GM21529 (cell line): ENCODE results near the gene TAF1A.
A peak's percentile ranks its signal among the peaks of the same experiment; 100 is the strongest.

ENCODE experiments used
- ATAC-seq: cut with Tn5 transposase; IDR thresholded peaks from one replicate; pipeline ENCODE4 v1.9.1; 2021; ENCODE audit not compliant: unreplicated experiment

The TAF1A gene

DNA sequence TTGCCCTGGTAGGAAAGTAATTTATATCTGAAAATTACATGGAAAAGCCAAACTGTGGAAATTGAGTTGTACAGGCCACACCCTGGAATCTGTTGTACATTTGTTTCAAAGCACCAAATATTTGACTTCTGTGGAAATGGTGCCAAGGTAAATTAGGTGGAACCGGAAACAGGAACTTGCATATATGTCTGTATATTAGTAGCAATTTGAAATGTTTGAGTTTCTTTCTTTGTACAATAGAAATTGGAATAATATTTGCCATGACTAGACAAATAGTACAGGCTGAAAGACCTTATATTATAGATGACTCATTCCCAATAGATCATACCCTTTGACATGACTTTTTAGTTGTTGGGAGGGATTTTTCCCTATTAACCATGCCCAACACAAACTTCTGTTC is 10.5 kb upstream of the TAF1A start:
- no peak for ATAC-seq

DNA sequence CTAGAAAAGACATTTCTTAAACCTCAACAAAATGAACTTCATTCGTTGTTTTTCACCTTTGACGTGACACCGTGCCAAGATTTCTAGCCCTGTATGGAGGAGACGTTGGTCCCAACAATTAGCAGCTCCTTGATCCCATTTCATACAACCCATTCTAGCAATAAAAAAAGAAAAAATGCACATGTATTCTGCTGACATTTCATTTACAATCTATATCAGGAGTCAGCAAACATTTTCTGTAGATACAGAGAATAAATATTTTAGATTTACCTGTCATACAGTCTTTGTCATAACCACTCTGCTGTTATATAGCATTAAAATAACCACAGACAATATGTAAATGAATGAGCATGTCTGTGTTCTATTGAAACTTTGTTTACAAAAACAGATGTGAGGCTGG is 7.0 kb upstream of the TAF1A start:
- no peak for ATAC-seq

DNA sequence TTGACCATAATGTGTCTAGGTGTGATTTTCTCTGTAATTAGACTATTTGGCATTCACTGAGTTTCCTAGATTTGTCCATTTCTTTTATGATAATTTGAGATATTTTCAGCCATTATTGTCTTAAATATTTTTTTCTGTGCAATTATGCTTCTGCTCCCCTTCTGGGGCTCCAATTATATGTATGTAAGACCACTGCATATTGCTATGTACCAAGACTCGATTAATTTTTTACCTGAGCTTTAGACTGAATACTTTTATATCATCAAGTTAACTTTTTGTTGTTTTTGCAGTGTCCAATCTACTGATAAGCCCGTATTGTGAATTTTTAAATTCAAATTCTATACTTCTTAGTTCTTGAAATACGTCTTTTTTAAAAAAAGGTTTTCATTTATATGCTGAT is 5.1 kb upstream of the TAF1A start:
- no peak for ATAC-seq

DNA sequence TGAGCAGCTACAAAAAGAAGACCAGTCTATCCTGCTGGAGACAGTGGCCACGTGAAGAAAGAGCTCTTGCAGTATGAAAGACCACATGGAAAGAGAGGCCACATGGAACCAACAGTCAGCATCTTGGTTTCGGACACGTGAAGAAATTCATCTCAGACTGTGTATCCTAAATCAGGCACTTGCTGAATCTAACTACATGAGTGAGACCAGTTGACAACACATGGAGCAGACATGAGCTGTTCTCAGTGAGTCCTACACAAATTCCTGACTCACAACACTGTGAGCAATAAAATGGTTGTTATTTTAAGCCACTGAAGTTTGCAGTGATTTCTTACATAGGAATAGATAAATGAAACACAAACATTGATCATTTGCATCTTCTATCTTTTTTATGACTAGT is 2.4 kb upstream of the TAF1A start:
- ATAC-seq: no peak

DNA sequence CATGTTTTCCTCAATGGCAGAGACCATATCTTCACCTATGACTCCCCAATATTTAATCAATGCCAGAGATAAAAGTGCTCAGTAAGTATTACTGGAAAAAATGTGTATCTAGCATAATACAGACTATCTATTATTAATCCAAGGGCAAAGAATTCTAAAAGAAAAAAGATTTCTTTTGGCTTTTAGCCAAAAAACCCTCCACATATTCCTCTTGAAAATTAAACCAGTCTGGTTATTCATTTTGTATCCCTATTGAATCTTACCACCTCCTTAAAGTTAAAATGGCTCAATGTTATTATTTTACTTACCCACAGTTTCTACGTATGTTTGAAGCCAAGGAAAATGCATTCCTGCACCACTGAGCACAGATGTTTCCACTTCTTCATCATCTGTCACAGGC is 1.6 kb downstream of the TAF1A start:
- ATAC-seq: no peak

DNA sequence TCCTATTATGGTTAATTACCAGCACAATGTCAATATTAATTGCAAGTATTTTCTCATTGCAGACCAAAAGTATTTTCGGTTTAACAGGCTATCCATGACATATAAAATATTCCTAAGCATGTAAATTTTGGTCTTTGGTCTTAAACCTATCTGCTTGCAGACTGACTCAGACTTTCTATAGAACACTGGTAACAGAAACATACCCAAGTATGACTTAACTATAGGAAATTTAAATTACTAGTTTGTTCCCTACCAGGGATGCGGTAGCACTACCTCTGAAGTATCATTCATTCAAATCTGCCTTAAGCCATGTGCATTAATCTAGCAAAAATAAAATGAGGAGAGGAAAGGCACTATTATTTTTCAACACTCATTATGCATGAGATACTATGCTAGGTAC is 2.9 kb downstream of the TAF1A start:
- no peak for ATAC-seq

DNA sequence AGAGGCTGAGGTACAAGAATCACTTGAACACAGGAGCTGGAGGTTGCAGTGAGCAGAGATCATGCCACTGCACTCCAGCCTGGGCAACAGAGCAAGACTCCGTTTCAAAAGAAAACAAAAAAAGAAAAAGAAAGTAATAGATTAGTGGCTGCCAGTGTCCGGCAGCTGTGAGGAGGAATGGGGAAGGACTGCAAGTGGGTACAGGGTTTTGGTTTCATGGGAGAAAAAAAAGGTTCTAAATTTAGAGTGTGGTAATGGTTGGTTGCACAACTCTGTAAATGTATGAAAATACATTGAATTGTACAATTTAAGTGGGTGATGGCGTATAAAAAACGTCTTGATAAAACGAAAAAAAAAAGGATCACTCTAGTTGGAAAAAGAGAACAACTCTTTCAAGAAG is 6.7 kb downstream of the TAF1A start:
- peak; percentile 82 for ATAC-seq

DNA sequence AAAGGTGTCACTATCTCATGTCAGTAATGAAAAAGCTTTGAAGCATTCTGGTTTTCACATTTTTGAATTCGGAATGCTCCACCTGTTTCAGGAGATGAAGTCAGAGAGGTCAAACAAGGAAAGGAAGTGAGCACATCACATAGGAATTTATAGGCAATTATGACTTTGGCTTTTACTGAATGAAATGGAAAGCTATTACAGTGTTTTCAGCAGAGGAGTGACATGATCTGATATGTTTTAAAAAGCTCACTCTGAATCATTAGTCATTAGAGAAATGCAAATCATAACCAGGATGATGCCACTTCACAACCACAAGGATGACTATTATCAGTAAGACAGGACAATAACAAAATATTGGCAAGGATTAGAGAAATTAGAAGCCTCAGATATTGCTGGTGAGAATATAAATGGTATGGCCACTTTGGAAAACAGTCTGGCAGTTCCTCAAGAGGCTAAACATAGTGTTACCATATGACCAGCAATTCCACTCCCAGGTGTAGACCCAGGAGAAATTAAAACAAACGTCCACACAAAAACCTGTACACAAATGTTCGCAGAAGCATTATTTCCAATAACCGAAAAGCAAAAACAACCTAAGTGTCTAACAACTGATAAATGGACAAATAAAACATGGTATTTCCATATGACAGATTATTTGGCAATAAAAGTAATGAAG is 7.5 kb downstream of the TAF1A start:
- ATAC-seq: peak; percentile 60

DNA sequence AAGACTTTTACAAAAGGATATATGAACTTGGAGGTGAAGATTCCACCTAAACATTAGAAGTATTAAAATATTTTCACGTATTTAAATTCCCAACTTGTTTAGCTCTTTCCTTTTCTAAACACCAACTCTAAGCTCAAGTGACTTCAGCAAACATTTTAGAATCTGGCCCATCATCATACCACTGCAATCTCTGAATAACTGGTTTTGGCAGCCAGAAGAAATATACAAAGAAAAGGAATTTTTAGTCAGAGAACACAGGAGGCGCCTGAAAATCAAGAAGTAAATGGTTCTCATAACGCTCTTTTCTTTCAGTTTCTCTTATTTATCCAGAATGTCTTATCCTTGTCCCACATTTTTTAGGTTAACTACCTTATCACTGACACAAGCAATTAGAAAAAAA is 10.4 kb downstream of the TAF1A start:
- ATAC-seq: no peak

DNA sequence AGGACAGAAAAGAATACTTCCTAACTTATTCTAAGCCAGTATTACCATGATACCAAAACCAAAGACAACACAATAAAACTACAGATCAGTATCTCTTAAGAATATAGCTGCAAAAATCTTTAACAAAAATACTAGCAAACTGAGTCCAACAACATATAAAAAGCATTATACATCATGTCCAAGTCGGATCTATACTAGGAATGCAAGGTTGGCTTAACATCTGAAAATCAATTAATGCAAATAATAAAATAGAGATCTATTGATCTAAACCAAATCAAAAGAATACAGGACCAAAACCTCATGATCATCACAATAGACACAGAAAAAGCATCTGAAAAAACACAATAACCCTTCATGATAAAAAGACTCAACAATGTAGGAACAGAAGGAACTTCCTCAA is 18.9 kb downstream of the TAF1A start:
- ATAC-seq: no peak

DNA sequence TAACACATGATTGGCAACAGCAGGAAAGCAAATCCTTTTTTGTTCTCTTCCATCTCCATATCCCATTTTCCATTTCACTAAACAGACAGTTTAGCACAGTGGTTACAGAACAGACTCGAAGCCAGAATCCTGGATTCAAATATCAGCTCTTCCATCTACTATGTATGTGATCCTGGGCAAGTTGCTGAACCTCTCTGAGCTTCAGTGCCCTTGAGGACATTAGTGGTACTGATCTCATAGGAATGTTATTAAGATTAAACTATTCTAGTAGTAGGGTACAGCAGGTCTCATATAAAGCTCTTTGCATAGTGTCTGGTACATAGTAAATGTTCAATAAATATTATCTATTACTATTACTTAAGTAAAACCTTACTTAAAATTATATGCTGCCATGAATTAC is 28.1 kb downstream of the TAF1A start:
- ATAC-seq: no peak

DNA sequence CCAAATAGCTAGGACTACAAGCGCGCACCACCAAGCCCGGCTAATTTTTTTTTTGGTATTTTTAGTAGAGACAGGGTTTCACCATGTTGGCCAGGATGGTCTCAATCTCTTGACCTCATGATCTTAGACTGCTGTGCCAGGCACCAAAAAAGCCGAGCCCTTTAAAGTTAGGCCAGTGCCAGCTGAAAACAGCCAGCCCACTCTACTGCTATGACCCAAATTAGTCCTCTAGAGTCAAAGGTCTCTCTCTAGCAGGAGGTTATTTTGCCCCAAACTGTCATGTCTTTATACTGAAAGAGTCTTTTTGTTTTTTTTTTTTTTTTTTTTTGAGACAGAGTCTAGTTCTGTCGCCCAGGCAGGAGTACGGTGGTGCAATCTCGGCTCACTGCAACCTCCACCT is 32.2 kb downstream of the TAF1A start:
- ATAC-seq: no peak

DNA sequence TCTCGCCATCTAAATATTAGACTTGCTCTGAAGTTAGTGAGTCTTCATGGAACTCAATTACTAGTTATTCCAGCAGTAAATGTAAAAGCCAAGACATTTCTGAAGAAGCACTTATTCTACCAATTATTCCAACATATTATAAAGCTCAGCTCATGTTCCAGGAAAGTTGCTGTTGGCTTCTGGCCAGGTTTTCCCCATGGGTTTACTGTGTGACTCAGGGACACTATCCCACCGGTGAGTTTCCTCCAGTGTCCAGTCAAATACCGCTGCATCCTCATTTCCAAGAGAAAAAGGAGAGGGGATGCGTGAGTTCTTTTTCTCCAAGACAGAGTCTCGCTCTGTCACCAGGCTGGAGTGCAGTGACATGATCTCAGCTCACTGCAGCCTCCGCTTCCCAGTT is 32.6 kb downstream of the TAF1A start:
- no peak for ATAC-seq

DNA sequence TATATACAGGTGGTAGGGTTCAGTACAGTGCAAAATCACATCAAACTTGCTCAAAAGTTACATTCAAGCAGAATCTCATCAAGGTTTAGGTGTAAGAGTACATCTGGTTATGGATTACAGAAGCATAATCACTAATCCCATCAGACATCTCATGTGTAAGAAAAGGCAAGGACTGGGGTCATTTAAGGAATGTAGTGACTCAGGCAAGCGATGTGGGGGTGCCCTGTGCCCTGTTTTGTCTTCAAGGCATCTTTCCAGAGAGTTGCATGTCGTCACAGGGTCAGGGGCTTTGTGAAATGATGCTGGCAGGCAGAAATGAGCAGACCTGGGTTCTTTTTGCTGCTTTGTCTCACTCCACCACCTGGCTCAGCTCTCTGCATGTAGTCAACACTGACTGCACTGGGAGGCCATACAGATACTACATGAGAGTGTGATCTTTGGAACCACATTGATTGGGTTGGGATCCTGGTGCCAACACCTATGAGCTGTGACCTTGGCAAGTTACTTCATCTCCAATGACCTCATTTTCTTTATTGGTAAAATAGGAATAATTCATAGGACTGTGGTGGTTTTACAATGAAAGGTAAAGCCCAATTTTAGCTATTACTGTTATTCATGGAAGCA is 33.6 kb downstream of the TAF1A start:
- ATAC-seq: no peak

DNA sequence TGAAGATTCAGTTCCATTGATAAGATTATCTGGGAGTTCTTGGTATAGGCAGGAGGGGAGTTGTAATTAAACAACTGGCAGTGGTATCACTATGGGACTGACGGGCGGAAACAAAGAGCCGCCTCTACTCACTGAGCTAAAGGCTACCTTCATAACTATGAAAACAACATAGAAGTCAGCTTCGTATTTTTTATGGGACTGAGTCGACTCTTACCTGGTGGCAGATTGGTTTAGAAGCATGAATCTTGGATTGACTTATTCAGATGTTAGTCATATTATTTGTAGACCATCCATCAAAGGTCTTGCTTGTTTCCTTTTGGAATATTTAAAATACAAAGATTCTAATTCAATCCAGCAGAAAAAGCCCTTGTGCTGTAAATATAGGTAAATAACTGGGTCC is 35.6 kb downstream of the TAF1A start:
- no peak for ATAC-seq

DNA sequence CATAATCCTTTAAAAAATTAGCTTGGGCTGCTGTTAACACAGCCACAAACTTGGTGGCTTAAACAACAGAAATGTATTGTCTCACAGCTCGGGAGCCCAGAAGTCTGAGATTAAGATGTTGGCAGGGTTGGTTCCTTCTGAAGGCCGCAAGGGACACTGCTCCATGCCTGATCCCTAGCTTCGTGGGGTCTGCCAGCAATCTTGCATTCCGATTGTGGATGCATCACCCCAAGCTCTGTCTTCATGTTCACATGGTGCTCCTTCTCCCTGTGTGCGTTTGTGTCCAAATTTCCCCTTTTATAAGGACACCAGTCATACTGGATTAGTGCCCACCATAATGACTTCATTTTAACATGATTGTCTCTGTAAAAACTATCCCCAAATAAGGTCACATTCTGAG is 36.9 kb downstream of the TAF1A start:
- no peak for ATAC-seq

DNA sequence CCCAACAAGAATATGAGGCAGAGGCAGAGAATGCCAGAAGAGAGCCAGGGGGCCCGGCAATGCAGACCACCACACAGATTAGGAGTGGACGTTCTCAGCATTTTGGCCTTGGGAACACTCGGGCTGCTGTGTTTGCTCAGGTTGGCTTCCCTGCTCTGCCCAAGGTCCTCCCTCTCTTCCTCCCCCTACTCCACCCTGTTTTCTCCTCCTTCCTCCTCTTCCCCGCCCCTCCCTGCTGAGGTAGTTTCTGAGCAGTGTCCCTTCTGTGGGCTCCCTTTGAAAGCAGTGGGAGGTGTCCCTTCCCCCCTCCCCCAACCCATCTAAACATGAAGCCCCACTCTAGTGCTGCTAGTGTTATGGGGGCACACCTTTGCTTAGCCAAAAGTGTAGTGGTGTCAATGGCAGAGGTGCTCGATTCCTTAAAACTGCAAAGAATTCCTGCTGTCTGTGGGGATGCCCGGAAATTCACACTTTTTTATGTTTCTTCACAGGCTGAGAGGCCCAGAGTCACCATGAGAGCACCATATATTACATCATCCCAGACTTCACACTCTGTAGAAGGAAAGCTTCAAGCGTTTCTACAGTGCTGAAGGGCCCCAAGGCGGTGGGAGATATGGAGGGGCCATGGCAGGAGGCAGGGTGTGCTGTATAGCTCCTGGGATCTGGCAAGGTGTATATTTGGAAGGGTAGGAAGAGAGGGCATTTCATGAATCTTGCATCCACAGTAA is 41.6 kb downstream of the TAF1A start, which contains the start of gene HHIPL2:
Gene HHIPL2 (minus strand): TSS at position 161 of the 728 bp plus-strand sequence. CDS start 60 bp downstream, at position 101.
- ATAC-seq: no peak

DNA sequence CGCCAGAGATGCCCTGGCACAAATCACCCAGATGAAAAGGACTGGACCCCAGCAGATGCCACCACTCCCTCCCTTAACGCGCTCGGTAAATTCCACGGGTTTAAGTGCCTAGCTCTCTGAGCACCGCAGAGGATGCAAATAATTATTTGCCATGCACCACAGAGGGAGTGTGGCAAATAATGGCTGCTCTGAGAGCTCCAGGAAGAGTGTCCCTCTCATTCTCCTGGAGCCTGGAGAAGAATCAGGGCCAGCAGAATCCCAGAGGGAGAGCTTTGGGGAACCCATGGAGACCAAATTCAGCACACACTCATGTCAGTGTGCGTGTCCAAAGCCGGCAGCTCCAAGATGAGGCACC is 42.5 kb downstream of the TAF1A start:
- no peak for ATAC-seq

DNA sequence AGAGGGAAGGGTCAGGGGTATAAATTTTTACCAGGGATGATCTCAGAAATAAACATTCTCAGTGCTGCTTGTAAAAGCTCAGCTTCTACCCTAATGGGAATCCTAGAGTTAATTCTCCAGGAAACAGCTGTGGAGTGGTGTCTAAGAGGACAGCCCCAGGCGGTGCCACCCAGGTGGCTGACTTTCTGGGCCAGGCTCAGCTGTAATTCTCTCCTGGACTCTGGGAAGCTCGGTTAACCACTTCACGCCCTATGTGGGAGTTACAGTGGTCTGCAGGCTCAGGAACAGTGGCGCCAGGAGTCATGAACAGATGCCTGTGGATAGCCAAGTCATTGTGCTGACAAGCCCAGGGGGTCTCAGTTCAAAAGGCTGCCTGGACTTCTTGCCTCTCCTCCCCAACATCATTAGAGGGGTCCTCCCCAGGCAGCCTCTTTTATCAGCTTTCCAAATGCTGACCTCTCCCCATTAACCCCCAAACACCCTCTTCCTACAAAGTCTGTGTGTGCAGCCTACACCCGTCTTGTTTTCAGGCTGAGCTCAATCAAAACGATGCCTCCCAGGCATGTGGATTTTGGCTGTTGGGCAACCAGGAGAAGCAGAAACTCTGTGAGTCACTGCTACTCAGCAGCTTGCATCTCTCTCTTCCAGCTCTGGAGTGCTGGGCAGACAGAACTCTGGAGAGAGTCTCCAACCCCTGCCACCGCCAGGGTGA is 43.0 kb downstream of the TAF1A start:
- ATAC-seq: no peak

DNA sequence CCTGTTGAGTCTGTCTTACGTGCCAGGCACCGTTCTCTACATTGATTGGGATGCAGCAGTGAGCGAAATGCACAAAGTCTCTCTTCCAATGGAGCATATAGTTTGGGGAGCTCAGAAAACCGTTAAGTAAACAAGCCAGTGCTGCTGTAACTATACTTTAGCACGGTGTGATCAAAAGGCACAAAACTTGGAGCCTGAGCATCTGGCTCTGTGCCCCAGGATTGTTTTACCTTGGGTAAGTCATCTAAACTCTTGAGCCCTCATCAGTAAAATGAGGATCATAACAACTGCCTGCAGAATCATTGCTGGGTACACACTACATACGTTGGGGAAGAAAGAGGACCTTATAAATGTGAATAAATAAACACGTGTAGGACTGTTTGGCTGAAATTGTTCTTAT is 43.6 kb downstream of the TAF1A start:
- ATAC-seq: no peak

DNA sequence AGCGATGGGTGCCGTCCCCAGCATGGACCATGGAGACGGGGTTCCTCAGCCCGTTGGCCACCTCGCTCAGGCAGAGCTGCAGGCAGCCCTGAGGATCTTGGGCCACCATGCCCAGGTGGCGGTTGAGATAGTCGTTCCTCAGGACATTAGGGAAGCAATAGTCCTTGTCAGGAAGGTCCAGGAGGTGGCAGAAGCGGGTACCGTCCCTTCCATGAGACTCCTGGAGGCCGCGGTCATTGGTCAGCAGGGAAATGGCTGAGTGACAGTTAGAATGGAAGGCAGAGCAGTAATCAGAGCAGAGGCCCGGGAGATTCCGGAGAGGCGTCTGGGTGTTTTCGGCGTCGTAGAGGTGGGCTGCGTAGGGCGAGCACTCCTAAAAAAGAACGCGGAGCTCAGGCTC is 45.9 kb downstream of the TAF1A start:
- ATAC-seq: no peak

DNA sequence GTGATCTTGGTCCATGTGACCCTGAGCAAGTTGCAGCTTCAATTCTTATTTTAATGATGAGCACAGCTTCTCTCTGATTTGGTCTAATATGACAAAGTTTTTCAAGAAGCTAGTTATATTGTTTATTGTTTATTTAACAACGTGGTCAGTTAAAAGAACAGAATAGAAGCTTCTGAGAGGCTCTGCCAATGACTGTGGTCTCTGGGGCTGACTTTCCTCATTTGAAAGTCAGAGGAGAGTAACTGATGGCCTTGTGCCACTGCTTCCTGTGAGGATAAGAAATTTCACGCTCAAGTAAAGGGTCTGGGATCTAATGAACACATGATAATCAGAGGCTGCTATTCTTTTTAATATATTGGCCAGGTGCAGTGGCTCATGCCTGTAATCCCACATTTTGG is 49.1 kb downstream of the TAF1A start:
- no peak for ATAC-seq
